CD4-positive, CD25-positive, alpha-beta regulatory T cell (primary cell): ENCODE measurements around the gene POLR2J3. TPM values are rescaled to one million over a fixed set of nuclear protein-coding genes. Genes with fewer than 3 reads are reported as not detected.
"Not testable (repeated sequence)": the region's sequence is repeated elsewhere in the genome, so short reads cannot be mapped to it uniquely, and the experiment has no call there.

Experiments used
- ATAC-seq, 2 donors: fragments of 150-1000 bp; cut with Tn5 transposase; one replicate each; pipeline ENCODE4 v1.10.0; 2021; ENCODE audit warnings: low read depth in 2 of 2, moderate number of reproducible peaks in 2 of 2, moderate library complexity in 1 of 2
- DNase-seq, 3 donors: peaks; one replicate each; pipeline versions ENCODE4 v3.0.0 to v3.0.0-alpha.2; 2012 to 2022; ENCODE audit warnings: mixed read lengths in 1 of 3
- H3K27ac ChIP-seq: one replicate; pipeline ENCODE4 v1.7.0; 2013; ENCODE audit warnings: mild to moderate bottlenecking, low read length; ENCODE audit not compliant: insufficient read depth, poor library complexity, severe bottlenecking
- H3K27me3 ChIP-seq: one replicate; pipeline ENCODE4 v1.7.0; 2013; ENCODE audit warnings: low read length; ENCODE audit not compliant: control insufficient read depth, insufficient read depth
- H3K36me3 ChIP-seq: one replicate; pipeline ENCODE4 v1.7.0; 2013; ENCODE audit warnings: mild to moderate bottlenecking, low read length, moderate library complexity; ENCODE audit not compliant: control insufficient read depth, insufficient read depth
- H3K4me1 ChIP-seq: 2 replicates; pipeline ENCODE4 v1.7.0; 2013; ENCODE audit warnings: mild to moderate bottlenecking, low read length; ENCODE audit not compliant: insufficient read depth, control insufficient read depth, poor library complexity, severe bottlenecking
- H3K4me3 ChIP-seq: one replicate; pipeline ENCODE4 v1.7.0; 2013; ENCODE audit warnings: low read depth, mild to moderate bottlenecking, low read length, moderate library complexity
- H3K9me3 ChIP-seq, 2 experiments: 1 replicate in 1 of 2; 2 replicates in 1 of 2; pipeline ENCODE4 v1.7.0; 2013; ENCODE audit warnings: low read length in 2 of 2, mild to moderate bottlenecking in 1 of 2, moderate library complexity in 1 of 2; ENCODE audit not compliant: control insufficient read depth in 2 of 2
- H3K27ac Mint-ChIP-seq, 3 donors: one replicate each; pipeline ENCODE4 v1.8.0; 2020 to 2022; ENCODE audit warnings: mild to moderate bottlenecking in 3 of 3, mixed read lengths in 3 of 3, moderate library complexity in 2 of 3
- H3K27me3 Mint-ChIP-seq: one replicate; pipeline ENCODE4 v1.8.0; 2022; ENCODE audit warnings: mild to moderate bottlenecking, mixed read lengths
- H3K36me3 Mint-ChIP-seq: one replicate; pipeline ENCODE4 v1.8.0; 2020; ENCODE audit warnings: mixed read lengths
- H3K4me1 Mint-ChIP-seq, 4 donors: one replicate each; pipeline ENCODE4 v1.8.0; 2020 to 2022; ENCODE audit warnings: mixed read lengths in 4 of 4, mild to moderate bottlenecking in 1 of 4
- H3K4me3 Mint-ChIP-seq, 4 donors: one replicate each; pipeline ENCODE4 v1.8.0; 2020 to 2022; ENCODE audit warnings: mild to moderate bottlenecking in 4 of 4, mixed read lengths in 4 of 4, moderate library complexity in 3 of 4
- H3K9me3 Mint-ChIP-seq, 7 donors: one replicate each; pipeline ENCODE4 v1.8.0; 2020 to 2022; ENCODE audit warnings: mixed read lengths in 7 of 7, mild to moderate bottlenecking in 3 of 7, moderate library complexity in 2 of 7
- polyA plus RNA-seq, 4 donors: library from polyadenylated mRNA; unstranded; fragments of 300-500 nt; fragmentation: Illumina TruSeq; gene quantifications; one replicate each; pipeline ENCODE4 v1.2.3, GENCODE V29; 2021
- total RNA-seq: library from RNA; stranded (reverse); gene quantifications from one replicate; pipeline ENCODE4 v1.2.3, GENCODE V29; 2022

The POLR2J3 gene
- total and polyA plus RNA-seq, 5 donors from 2014 or later, result 19.9 to 214 (median 28.9) TPM

DNA sequence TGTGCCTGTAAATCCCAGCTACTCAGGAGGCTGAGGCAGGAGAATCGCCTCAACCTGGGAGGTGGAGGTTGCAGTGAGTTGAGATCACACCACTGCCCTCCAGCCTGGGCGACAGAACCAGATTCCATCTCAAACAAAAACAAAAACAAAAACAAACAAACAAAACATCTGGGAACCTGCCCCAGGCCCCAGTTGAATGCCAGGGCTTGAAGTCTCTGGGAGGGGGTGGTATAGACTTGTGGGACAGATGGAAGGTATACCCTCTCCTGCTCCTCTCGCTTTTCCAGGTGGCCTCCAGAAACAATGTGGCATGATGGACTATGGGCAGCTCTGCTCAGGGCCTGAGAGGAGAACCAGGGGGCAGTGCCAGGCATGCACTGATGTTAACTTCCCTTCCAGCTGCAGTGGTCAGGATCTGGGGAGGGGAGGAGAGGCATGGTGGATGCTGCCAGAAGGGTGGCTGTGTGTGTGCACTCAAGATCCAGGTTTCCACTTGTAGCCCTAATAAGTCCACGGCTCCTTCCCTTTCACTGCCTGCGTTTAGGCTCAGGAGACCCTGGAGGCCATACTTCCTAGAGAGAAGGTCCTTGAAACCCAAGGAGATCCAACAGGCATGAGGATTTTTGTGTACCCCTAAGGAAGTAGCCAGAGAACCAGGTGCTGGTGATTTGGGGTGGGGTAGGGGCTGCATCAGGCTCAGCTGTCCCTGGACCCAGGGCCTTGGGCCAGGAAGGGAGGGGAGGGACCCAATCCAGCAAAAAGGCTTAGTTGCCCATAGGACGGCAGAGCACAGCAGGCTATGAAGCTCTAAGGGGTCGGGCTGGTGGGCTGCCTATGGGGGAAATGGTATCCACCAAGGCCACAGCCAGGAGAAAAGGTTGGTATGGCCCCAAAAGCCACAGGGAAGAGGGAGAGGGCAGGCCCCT is 5.2 kb upstream of the POLR2J3 start:
- H3K4me1 Mint-ChIP-seq, ATAC-seq, H3K27ac Mint-ChIP-seq, H3K27me3 ChIP-seq, H3K4me1 ChIP-seq, H3K36me3 ChIP-seq, H3K9me3 ChIP-seq, H3K4me3 ChIP-seq, H3K9me3 Mint-ChIP-seq, H3K27me3 Mint-ChIP-seq, H3K27ac ChIP-seq, H3K4me3 Mint-ChIP-seq, DNase-seq, H3K36me3 Mint-ChIP-seq: not testable (repeated sequence)

DNA sequence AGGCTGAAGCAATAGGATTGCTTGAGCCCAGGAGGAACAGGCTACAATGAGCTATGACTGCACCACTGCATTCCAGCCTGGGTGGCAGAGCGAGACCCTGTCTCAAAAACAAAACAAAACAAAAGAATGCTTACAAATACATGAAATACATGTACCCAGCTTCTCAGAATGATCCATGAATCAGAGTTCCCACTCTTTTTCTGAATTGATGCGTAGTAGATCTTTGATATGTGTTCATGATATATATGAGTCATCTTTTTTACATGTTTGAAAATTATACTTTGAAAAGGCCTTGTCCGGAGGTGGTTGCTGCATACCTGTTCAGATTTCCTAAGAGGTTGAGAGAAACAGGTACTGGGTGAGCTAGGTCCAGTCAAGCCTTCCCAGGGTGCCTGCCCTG is 4.0 kb upstream of the POLR2J3 start:
- H3K4me1 Mint-ChIP-seq, H3K36me3 Mint-ChIP-seq, H3K9me3 Mint-ChIP-seq, ATAC-seq, H3K27me3 Mint-ChIP-seq, H3K36me3 ChIP-seq, H3K4me1 ChIP-seq, H3K4me3 ChIP-seq, H3K9me3 ChIP-seq, H3K4me3 Mint-ChIP-seq, H3K27ac ChIP-seq, H3K27ac Mint-ChIP-seq, DNase-seq, H3K27me3 ChIP-seq: not testable (repeated sequence)

DNA sequence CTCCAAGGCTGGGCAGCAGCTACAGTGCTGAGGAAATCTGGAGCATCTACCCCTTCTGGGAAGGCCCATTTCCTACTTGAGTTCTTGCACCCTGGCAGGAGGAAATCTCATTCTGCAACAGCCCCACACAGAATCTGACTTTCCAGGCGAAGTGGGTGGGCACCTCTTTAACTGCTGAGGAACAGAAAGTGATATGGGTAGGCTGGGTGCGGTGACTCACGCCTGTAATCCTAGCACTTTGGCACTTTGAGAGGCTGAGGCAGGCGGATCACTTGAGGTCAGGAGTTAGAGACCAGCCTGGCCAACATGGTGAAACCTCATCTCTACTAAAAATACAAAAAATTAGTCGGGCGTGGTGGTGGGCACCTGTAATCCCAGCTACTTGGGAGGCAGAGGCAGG is 2.2 kb upstream of the POLR2J3 start:
- H3K36me3 Mint-ChIP-seq, DNase-seq: not testable (repeated sequence)

DNA sequence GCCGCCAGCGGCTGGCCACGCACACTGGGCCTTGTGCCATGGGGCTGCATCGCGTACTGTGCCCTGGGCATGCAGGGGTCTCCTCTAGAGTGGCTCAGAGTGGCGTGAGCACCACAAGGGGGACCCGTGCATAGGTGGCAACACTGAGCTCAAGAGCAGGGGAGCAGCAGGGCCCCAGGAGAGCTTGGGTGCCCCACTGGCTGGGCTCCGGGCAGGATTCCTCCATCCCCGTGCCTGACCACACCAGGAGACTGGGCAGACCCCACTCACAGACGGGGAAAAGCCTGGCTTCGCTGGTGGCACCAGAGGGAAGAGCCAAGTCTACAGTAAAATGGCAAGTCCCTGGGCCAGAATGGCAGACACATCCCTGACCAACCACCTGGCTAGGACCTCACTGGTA is 3.8 kb downstream of the POLR2J3 start:
- not testable (repeated sequence) for ATAC-seq, H3K4me1 ChIP-seq, H3K36me3 ChIP-seq, DNase-seq, H3K9me3 Mint-ChIP-seq, H3K36me3 Mint-ChIP-seq, H3K27ac ChIP-seq, H3K9me3 ChIP-seq, H3K4me3 Mint-ChIP-seq, H3K4me3 ChIP-seq, H3K27me3 ChIP-seq, H3K27ac Mint-ChIP-seq, H3K27me3 Mint-ChIP-seq, H3K4me1 Mint-ChIP-seq

More for the DNA sequence above, 2.2 kb upstream of the POLR2J3 start:
- not testable (repeated sequence) for ATAC-seq, H3K36me3 ChIP-seq, H3K9me3 ChIP-seq, H3K27ac Mint-ChIP-seq, H3K9me3 Mint-ChIP-seq, H3K4me3 Mint-ChIP-seq, H3K27me3 Mint-ChIP-seq, H3K27me3 ChIP-seq, H3K4me1 Mint-ChIP-seq, H3K4me1 ChIP-seq, H3K4me3 ChIP-seq, H3K27ac ChIP-seq

DNA sequence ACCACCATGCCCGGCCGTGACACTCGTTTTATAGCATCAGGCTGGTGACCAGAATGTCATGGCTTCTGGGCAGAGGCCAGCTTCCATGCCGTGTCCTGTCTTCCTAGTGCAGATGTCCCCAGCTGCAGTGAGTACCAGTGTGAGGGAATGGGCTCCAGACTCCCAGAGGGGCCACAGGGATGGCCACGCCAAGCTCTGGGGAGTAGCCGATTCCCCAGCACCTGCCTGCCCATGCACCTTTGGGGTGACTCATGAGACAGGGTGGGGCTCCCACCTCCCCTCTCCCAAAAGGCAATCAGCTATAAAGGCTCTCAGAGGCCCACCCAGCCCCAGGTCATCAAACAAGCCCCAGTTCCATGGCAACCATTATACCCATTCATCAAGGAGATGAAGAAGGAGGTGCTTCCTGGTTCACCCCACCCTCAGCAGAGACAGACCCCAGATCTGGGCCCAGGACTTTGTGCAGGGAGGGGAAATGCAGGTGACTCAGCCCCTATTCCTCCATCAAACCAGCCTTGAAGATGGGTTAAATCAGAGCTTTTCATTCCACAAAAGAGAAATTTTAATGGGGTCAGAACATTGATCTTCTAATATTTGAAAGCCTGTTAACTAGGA is 21.5 kb downstream of the POLR2J3 start, which contains the start of gene SPDYE2:
Gene SPDYE2, plus strand, starts transcription at position 419 of the 615 bp plus-strand sequence. CDS start 2,030 bp downstream, outside the sequence.
- H3K27me3 Mint-ChIP-seq, H3K4me3 Mint-ChIP-seq, H3K27ac ChIP-seq, H3K36me3 ChIP-seq, H3K4me1 Mint-ChIP-seq, H3K27ac Mint-ChIP-seq, H3K36me3 Mint-ChIP-seq, ATAC-seq, H3K4me1 ChIP-seq, H3K27me3 ChIP-seq, H3K9me3 ChIP-seq, H3K9me3 Mint-ChIP-seq, DNase-seq, H3K4me3 ChIP-seq: not testable (repeated sequence)

DNA sequence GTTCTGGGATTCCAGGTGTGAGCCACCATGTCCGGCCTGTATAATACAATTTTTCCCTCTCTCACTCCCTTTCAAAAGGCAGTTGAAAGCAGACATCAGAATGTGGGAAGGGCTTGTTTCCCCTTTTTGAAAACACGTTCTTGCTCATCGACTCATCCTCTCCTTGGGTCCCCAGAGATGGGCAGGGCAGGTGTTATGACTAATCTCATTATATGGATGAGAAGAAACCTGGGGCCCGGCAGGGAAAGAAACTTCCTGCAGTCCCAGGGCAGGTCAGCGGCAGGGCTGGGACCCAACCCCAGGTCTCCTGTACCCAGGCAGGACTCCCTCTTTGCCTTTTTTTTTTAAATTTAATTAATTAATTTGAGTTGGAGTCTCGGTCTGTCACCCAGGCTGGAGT is 26.0 kb downstream of the POLR2J3 start:
- not testable (repeated sequence) for H3K4me3 ChIP-seq, H3K36me3 Mint-ChIP-seq, H3K36me3 ChIP-seq, H3K4me3 Mint-ChIP-seq, H3K27ac Mint-ChIP-seq, H3K9me3 ChIP-seq, H3K27me3 ChIP-seq, H3K4me1 Mint-ChIP-seq, H3K4me1 ChIP-seq, DNase-seq, H3K27ac ChIP-seq, ATAC-seq, H3K27me3 Mint-ChIP-seq, H3K9me3 Mint-ChIP-seq

DNA sequence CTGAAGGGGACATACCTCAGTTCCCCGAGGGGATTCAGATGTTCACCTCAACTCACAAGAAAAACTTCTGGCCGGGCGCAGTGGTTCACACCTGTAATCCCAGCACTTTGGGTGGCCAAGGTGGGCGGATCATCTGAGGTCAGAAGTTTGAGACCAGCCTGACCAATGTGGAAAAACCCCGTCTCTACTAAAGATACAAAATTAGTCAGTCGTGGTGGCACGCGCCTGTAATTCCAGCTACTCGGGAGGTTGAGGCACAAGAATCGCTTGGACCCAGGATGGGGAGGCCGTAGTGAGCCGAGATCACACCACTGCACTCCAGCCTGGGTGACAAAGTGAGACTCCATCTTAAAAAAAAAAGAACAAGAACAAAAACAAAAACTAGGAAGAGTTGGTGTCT is 27.1 kb downstream of the POLR2J3 start:
- H3K9me3 Mint-ChIP-seq, H3K27ac ChIP-seq, H3K36me3 Mint-ChIP-seq, H3K27me3 Mint-ChIP-seq, H3K4me3 ChIP-seq, H3K9me3 ChIP-seq, DNase-seq, H3K4me1 ChIP-seq, H3K27me3 ChIP-seq, H3K4me3 Mint-ChIP-seq, H3K36me3 ChIP-seq, ATAC-seq, H3K4me1 Mint-ChIP-seq, H3K27ac Mint-ChIP-seq: not testable (repeated sequence)

DNA sequence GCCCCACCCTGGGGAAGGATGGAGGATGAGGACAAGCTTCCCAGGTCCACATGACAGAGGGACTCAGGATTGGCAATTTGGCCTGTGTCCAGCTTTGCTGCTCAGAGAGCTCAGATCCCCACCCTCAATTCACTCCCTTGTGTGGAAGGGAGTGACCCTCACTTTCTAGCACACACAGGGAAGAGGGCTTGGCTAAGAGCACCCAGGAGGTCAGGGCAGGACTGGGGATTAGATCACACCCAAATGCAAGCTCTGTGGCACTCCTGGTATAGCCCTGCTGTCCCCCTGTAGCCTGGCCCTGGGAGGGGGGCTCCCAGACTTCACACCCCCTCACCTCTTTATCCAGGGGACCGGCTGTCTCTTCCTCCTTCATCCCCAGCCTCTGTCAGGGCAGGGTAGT is 28.0 kb downstream of the POLR2J3 start:
- not testable (repeated sequence) for H3K4me3 Mint-ChIP-seq, H3K9me3 ChIP-seq, H3K27ac Mint-ChIP-seq, H3K27me3 ChIP-seq, H3K27me3 Mint-ChIP-seq, H3K4me3 ChIP-seq, H3K36me3 ChIP-seq, DNase-seq, H3K4me1 ChIP-seq, H3K9me3 Mint-ChIP-seq, H3K27ac ChIP-seq, H3K4me1 Mint-ChIP-seq, H3K36me3 Mint-ChIP-seq, ATAC-seq
